HG02970 (cell line): ENCODE measurements around the gene SDC4.

Experiments used
- ATAC-seq: cut with Tn5 transposase; IDR thresholded peaks from one replicate; pipeline ENCODE4 v1.9.1; 2021; ENCODE audit warnings: mild to moderate bottlenecking, moderate library complexity, moderate number of reproducible peaks; ENCODE audit not compliant: unreplicated experiment, low FRiP score

The SDC4 gene

GRCh38 chr20:45301824-45302271, 46.4 kb downstream of the SDC4 start:
- no peak for ATAC-seq

GRCh38 chr20:45300961-45301360, 47.3 kb downstream of the SDC4 start:
- no peak for ATAC-seq

- no peak for ATAC-seq
These were observed 48.4 kb downstream of the SDC4 start for GRCh38 chr20:45299786-45300185.

- no peak for ATAC-seq
These were observed 50.3 kb downstream of the SDC4 start for GRCh38 chr20:45297786-45298497.

GRCh38 chr20:45294659-45295058, 53.6 kb downstream of the SDC4 start:
- ATAC-seq = no peak

GRCh38 chr20:45294003-45294368, 54.2 kb downstream of the SDC4 start:
- ATAC-seq = no peak

- no peak for ATAC-seq
These were observed 54.9 kb downstream of the SDC4 start for GRCh38 chr20:45293041-45294002.

GRCh38 chr20:45292343-45292742, 55.9 kb downstream of the SDC4 start:
- no peak for ATAC-seq

GRCh38 chr20:45291526-45291925, 56.7 kb downstream of the SDC4 start:
- ATAC-seq = no peak

- no peak for ATAC-seq
These were observed 57.4 kb downstream of the SDC4 start for GRCh38 chr20:45290677-45291355.

GRCh38 chr20:45289942-45290676, 58.1 kb downstream of the SDC4 start:
- no peak for ATAC-seq

GRCh38 chr20:45288860-45289259, 59.4 kb downstream of the SDC4 start:
- ATAC-seq = no peak

GRCh38 chr20:45288376-45288775, 59.8 kb downstream of the SDC4 start:
- ATAC-seq = no peak

- no peak for ATAC-seq
These were observed 64.6 kb downstream of the SDC4 start for GRCh38 chr20:45283551-45284057.

GRCh38 chr20:45282700-45283550, 65.3 kb downstream of the SDC4 start:
- no peak for ATAC-seq

- no peak for ATAC-seq
These were observed 68.2 kb downstream of the SDC4 start for GRCh38 chr20:45279992-45280391.

GRCh38 chr20:45275338-45275737, 72.9 kb downstream of the SDC4 start:
- ATAC-seq = no peak
